Medulla oblongata (tissue), 1 donor: Measurements from ENCODE around the gene CTNNB1.
A peak's percentile ranks its signal among the peaks of the same experiment; 100 is the strongest.

Source experiments
- DNase-seq: peaks from one replicate; pipeline ENCODE4 v3.0.0-alpha.2; 2015; ENCODE audit errors: extremely low spot score

Gene CTNNB1

DNA sequence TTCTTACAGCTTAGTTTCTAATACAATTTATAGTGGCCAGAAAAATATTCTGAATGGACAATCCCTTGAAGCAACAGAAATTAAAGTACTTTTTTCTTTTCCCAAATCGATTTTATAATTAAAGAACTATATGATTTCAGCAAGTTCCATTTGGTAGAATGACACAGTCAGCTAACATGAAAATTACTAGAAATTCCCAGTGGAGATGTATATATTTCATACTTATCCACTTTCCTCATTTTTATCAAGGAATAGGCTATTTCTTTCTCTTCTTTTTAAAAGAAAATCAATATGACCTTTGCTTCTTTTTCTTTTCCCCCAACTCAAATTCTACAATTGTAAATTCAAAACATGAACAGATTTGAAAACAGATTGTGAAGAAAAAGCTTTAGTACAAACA lies 6.4 kb upstream of the CTNNB1 start:
- no peak for DNase-seq

DNA sequence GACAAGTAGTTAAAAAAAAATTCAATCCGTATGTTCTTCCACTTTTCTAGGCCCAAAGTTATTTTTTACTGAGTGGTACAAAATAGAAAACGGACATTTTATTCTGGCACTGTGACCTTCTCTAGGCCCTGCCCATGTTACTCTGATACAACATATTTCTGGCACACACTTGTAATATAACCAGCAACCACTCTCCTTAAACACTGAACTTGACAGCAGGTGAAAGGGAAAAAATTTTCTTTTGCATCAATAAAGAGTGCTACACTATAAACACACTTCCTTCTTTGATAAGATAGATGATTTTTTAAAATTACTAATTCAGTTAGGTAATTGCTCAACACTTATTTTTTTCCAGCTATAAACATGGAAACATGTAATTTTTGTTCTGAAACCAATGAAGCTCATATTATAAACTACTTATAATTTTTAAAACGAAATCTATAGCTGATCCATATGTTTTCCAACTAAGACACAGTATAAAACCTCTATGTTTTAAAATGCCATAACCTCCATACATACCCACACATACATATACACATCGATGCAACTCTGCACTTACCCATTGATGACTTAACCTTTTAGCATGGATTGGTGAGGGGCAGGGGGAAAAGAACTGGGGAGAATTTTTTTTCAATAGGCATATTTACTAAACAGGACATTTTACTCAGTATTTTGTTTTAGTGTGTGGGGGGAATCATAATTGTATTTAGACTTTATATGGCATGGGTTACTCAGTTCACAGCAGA lies 5.3 kb upstream of the CTNNB1 start:
- no peak for DNase-seq

DNA sequence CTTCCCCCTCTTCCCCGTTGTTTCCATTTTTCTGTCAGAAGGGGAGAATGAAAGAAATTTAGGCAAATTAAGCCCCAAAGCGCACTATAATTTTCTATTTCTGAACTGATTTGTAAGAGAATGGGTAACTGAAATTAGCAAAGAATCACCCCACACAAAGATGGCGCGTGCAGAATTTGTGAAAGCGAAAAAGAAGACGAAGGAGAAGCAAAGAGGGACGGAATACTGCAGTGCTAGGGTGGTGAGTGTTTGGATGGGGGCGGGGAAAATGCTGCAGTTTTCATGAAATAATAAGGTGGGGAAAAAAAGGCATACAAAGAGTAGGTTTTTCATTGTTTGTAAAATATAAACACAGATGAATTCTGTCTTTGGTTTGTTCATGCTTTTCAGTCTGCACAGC lies 4.6 kb upstream of the CTNNB1 start:
- no peak for DNase-seq

DNA sequence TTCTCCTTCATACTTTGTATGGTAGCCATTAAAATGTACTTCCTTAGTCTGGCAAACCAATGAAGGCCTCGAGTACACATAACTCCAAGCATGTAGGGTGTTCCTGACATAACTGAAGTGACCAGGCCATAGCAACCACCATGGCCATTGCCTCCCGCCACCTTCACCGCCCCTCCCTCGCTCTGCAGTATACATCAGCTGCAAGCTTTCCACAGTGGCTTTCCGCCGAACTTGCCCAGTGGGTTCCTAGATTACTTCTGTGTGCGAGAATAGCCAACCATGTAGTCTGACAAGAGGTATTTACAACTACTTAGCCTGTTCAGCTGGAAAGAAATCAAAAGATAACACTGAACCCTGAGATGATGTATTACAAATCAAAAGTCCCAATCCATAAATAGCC lies 3.4 kb upstream of the CTNNB1 start:
- DNase-seq = no peak

DNA sequence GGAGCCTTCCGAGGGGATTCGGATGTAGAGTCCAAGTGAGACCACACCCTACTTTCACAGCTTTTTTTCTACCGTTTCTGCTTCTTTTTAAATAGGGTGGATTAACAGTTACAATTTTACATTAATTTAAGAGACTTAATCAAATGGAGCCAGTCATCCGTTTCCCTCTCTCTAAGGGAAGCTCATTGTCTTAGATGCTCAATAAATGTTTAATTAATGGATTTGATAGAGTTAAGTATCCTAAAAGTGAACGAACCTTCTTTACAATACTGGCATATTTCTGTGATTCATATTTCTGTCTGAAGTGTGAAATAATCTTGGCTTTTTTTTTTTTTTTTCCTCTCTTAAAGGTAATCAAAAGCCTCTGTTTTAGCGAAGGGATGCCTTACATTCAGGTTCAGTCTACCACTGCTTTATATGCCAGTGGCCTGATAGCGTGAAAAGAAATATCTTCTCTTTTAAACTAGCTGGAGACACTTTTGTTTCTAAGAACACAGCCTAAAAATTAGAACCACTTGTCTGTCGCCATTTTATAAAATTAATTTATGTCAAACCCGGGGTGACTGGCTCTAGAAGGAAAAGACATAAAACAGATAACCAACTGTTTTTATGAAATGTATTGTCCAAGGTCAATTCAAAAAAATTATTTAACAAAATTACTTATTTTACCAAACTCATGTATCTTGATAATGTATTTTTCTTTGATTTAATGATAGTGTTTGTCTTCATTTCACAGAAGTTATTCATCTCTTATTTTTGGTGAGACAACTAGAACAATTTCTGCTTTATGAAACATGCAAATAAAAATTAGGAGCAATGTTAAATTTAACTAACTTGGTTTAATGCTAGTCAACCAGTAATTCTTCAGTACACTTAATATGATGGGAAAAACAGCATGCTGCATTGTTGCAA lies 2.5 kb upstream of the CTNNB1 start:
- DNase-seq = no peak

DNA sequence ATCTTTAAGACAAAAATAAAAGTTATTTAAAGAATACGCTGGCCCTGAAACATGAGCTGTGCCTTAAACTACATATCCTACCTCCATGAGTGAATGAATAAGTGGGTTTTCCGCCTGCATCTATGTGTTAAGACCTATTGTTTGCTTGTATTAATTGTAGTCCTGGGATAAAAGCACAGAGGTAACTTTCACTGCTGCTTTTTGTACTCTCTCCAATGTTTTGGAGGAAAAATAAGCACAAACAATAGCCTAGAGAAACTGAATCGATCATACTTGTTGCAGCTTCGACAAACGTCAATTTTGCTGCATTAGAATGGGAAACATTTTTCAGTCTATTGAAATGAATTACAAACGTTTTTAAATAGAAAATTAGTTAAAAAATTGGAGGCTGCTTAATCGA lies 1.3 kb upstream of the CTNNB1 start:
- no peak for DNase-seq

DNA sequence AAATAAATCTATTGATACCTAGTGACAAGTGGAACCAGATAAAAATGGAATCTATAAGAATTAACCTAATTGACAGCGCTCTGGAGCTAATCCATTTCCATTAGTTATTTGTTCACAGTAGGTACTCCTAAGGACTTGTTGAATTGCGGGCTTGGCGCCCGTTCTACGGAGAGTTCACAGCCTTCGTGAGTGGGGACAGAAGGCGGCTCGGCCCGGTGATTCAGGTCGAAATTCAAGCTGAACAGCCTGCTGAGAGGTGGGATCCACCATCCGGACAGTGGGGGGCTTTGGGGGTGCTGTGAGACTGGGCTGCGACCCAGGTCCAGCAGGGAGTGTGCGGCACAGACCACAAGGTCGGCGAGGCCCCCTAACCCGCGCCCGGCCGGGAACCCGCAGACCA lies 779 bp upstream of the CTNNB1 start:
- DNase-seq = peak; percentile 63

DNA sequence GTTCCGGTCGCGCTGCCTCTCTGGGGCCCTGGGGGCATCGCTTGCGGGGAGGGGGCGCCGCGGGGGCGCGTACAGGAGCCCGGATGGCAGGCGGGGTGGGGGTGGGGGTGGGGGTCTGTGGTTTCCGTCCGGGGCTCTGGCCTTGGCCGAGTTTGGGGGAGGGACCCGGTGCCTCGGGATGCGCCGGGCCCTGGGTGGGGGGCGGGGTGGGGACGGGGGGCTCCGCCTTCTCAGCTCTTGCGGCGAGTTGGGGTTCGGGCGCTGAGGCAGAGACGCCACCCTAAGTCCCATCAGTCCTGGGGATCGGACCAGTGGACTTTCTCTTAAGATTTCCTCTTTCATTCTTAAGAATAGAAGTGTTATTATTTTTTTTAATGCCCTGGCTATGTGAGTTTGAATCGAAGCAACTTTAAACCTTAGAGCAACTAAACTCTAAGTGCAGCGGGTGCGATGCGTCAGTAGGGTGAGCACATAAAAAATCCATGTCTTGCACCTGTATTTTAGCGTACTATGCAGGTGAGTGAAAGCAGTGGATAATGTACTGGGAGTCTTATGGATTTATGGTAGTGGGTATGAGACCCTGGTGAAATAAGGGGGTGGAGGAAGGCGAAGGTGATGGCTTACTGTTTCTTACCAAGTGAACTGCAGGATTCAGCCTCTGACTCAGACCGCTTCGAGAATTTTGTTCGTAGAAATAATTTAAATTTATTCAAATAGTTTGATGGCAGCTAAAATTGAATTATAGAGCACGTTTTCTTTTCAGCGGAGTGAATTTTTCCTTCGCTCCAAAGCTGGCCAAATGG lies 762 bp downstream of the CTNNB1 start:
- DNase-seq = peak; percentile 44

DNA sequence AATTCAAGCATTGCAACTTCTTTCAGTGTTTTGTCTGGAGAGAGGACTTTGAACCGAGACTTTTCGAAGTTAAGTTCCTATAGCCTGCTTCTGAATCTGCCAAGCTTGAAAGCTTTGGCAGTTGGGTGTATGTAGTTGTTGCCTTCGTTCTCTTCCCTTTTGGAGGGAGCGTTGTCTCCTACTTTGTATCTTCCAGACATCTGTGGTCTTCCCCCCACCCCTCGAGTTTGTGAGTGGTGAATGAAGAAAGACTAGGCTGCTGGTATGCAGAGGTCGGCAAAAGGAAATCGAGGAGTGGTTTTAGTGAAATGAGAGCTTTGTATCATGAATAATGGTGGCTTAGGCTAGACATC lies 1.3 kb downstream of the CTNNB1 start:
- peak; percentile 69 for DNase-seq

DNA sequence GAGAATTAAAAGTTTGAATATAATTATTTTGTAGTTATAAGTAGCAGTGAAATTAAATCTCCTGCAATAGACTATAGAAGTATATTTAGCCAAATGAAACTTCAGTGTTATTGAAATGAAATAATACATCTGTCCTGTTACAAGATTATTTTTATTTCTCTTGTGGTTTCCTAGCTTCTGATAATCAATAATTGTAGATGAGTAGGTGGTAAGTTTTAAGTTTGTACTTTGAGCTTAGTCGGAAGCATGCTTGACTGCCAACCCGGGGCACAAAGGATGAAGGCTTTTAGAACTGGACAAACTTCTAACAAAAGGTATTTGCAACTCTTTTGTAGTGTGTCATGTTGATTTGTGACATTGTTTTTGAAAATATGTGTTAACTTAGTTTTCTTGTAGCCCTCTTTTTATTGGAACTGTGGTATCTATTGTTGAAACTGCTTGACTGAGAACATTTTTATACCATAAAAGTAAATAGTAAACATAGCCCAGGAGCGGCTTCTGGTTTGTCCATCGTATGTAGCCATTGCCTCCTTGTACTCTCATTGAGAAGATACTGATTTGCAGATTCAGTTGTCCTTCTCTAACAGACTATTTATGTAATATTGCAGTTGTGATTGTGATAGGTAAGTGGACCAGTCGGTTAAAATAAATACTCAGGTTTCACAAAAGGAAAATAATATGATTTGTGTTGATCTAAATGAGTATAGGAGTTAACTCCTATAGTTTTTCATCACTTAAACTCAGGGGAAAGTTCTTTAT lies 2.9 kb downstream of the CTNNB1 start:
- DNase-seq = no peak

DNA sequence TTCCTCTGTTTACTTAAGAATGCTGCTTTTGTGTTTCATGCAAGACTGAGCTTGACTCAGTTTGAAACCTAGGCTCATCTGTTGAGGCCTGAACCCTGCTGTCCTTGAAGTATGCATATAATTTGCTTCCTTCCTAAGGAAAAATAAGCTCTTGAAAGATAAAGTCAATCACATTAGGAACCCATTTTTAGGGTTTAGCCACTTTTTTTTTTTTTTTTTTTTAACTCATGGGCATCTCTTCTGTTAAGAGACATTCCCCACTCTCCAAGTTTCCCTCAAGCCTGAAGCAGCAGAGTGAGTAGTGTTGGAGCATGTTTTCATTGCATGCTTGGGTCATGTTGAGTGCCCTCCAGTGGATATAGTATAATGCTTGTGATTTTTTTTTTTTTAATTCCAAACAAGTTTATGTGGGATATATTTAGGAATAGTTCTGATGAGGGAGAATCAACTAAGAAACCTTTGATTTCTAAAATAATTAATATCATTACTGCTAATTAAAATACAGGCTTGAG lies 3.6 kb downstream of the CTNNB1 start:
- DNase-seq = peak; percentile 74

DNA sequence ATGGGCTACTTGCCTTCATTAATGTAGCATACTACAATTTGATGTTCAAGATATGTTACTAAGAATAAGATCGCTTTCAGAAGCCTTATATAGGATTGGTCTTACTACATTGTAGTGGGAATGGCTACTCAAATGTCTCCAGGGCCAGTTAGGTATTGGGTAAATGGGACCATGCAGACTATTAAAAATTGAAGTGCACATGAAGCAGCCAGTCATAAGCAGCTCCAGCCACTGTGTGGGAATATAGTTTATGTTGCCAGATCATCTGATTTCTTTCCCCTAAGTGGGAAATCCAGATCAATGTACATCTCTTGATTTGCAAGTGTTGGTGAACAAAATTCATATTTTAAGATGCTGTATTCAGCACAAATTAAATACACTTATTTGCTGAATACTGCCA lies 5.1 kb downstream of the CTNNB1 start:
- DNase-seq = no peak

DNA sequence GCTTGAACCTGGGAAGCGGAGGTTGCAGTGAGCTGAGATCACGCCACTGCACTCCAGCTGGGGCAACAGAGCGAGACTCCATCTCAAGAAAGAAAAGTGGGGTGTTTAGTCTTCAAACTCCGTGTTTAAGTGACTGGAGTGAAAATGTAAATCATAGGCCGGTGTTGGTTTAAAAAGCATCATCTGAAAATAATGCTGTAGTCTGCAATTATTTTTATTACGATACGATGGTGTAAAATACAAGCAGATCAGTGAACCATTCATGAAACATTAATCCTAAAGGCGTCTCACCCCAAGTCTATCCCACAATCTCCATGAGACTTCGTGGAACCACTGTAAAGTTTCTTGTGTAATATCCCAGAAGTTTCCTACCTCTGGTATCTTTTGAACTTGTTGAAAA lies 6.3 kb downstream of the CTNNB1 start:
- no peak for DNase-seq

DNA sequence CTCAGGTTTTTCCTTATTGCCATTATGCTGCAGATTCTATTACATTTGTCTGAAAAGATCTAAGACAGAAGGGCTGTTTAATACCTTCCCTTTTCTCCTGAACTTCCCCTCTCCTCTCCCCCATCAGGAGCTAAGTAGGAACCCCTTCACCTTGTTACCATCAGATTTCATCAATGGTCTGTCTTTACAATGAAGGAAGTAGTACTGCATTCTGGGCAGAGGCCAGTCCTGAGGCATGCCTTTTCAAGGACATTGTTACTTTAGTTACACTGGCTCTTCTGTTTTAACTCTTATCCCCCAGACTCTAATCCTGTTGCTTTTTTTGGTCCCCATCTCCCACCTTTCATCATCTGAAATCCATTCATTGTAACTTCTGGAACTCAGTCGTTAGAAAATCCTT lies 8.1 kb downstream of the CTNNB1 start:
- no peak for DNase-seq

DNA sequence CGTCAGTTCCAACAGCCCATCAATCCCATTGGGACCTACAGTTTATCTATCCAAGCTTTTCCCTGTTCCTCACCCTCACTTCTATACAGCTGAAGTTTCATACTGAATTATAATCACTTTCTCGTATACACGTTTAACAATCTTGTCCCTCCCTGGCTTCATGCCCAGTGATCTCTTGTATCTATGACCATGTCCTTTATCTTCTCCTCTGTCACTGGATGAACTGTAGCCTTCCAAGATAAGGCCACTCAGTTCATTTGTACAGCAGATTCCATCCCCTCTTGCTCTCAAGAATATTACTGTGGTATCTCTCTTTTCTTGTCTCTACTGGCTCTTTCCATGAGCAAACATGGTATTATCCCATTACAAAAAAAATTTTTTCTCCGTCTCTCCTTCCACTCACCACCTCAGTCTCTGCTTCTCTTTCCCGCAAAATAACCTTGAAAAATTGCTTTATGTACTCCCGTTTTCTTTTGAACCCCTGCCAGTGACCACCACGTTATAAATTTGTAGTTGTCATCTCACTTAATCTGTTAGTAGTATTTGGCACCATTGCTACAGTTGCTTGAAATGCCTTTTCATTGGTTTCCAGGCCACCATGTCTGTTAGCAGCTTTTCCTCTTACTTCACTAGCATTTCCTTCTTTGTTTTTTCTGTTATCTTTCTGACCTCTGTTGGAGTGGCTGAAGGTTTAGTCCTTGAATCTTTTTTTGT lies 9.4 kb downstream of the CTNNB1 start:
- no peak for DNase-seq

DNA sequence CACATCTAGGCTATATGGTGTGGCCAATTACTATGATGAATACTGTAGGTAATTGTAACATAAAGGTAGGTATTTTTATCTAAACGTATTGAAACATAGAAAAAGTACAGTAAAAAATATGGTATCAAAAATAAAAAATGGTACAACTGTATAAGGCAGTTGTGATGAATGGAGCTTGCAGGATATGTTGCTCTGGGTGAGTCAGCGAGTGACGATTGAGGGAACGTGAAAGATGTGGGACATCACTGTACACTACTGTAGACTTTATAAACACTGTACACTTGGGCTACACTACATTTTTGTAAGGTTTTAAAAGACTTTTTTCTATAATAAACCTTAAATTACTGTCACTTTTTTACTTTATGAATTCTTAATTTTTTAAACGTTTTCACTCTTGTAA lies 10.3 kb downstream of the CTNNB1 start:
- no peak for DNase-seq

DNA sequence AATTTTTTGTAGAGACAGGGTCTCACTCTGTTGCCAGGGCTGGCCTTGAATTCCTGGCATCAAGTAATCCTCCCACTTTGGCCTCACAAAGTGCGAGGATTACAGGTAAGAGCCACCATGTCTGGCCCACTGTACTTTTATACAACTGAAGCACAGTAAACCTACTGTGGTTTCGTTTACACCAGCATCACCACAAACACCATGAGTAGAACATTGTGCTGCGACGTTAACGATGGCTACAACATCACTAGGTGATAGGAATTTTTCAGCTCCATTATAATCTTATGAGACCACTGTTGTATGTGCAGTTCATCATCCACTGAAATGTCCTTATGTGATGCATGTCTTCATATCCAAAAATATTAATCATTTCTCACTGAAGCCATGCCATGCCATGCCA lies 11.7 kb downstream of the CTNNB1 start:
- DNase-seq = no peak

DNA sequence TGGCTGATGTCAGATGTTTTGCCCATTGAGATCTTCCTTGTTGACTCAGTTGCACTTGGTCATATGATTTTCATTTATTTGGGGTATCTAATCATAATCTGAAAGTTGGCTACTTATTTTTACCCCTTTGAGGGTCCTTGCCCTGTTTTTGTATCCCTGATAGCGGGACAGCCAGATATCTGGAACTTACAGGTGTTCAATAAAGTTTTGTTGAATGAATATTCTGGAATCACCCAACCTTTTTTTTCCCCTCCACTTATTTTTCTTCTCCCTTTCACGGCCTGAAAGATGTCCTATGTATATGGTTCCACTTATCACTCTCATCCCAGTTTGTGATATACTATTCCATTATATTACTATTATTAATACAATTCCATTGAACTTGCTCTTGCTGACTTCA lies 12.8 kb downstream of the CTNNB1 start:
- no peak for DNase-seq

DNA sequence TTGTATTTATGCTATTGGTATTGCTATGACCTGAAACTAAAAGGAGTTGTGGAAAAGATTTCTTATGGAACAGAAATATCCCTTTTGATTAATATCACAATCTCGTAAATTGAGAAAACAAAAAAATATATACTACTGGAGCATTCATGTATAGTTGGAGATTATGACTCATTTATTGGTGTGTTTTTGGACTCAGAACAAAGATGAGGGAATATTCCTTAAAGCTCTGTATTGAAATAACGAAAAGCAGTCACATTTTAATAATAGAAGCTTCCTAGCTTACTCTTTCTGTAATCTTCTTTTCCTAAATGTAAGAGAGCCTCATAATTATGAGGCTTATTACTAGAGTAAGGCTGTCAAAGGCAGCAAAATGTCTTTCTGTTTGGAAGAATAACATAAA lies 14.3 kb downstream of the CTNNB1 start:
- no peak for DNase-seq

DNA sequence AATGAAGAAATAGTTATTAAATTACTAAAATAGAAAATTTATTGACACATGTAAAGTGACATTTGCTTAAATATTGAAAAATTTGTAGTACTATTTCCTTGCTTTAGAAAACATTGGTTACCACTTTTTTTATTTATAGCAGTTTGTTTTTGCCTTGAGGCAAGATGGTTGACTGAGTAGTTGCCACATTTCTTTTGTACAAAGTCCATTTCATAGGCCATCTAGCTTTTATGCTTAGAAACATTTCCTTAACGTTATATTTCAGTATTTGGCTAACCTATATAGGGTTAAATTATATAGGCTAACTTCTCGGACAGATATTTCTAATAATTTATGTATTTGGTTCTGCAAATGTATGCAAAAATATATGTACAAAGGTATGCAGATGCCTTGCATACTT lies 17.1 kb downstream of the CTNNB1 start:
- DNase-seq = no peak

DNA sequence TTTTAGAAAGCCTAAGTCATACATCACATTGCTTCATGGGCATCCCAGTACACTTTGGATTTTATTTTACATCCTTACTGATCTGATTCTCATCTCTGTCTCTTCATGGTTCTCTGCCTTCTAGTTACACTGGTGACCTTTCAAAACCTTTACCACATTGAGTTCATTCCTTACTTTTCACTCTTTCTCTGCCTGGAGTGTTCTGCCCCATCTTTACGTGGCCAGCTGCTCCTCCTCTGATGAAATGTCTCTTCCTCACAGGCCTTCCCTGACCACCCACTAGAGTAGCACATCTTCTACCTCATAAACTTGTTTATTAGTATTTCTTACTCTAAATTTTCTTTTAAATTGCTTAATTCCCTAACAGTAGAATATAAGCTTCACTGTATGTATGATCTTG lies 17.7 kb downstream of the CTNNB1 start:
- no peak for DNase-seq
